Sciatic nerve (tissue), 2 donors: ENCODE data around the gene BRAT1. TPM values are rescaled to one million over a fixed set of nuclear protein-coding genes. Genes with fewer than 3 reads are reported as not detected.

Source experiments
- ATAC-seq: fragments of 200-7000 bp; cut with Tn5 transposase; one replicate; pipeline ENCODE4 v1.9.1; 2020; ENCODE audit warnings: mild to moderate bottlenecking, moderate library complexity
- DNase-seq: peaks from one replicate; pipeline ENCODE4 v3.0.0-alpha.2; 2020; ENCODE audit warnings: low spot score
- intact Hi-C: fragments of 100-400 bp; cut with DNase I; formaldehyde crosslinking; loops from one replicate; pipeline ENCODE4 v1.14.2; 2022
- total RNA-seq: library from RNA; stranded (reverse); fragmentation: NEBNext Ultra II Directional; extraction: Animal tissue kit (Norgen Biotek cat#: 25700); gene quantifications from one replicate; pipeline ENCODE4 v1.2.1, GENCODE V29; 2021
- donor health status: DM: no; HTN: no; CAD: no.
- donor health status: DM: no; HTN: no; CAD: no.

BRAT1 gene
- total RNA-seq, 1 donor from 2014 or later: 22.0 TPM

- ATAC-seq (no peak), DNase-seq (no peak)
- intact Hi-C loops: no loop called here
Measured at GRCh38 chr7:2587134-2587533, 31.8 kb upstream of the BRAT1 start.

GRCh38 chr7:2586326-2587020, 31.1 kb upstream of the BRAT1 start:
- DNase-seq (no peak), ATAC-seq (no peak)
- intact Hi-C loops: no loop called here

- DNase-seq: no peak
- intact Hi-C loops: no loop called here
- no peak for ATAC-seq
Measured at GRCh38 chr7:2585446-2585845, 30.1 kb upstream of the BRAT1 start.

GRCh38 chr7:2583798-2584580, 28.7 kb upstream of the BRAT1 start:
- DNase-seq: no peak
- intact Hi-C loops: no loop called here
- ATAC-seq: no peak

GRCh38 chr7:2582006-2582735, 26.8 kb upstream of the BRAT1 start:
- intact Hi-C loops: no loop called here
- ATAC-seq (no peak), DNase-seq (no peak)

GRCh38 chr7:2580636-2581035, 25.3 kb upstream of the BRAT1 start:
- DNase-seq: no peak
- ATAC-seq: no peak
- intact Hi-C loops: no loop called here

- intact Hi-C loops: no loop called here
- DNase-seq (no peak), ATAC-seq (no peak)
Measured at GRCh38 chr7:2577914-2578680, 22.8 kb upstream of the BRAT1 start.

GRCh38 chr7:2576742-2577491, 21.6 kb upstream of the BRAT1 start:
- no peak for DNase-seq
- intact Hi-C loops: no loop called here
- no peak for ATAC-seq

GRCh38 chr7:2575733-2576340, 20.5 kb upstream of the BRAT1 start:
- no peak for DNase-seq

GRCh38 chr7:2575046-2575732, 19.9 kb upstream of the BRAT1 start:
- intact Hi-C loops: no loop called here
- DNase-seq: no peak

More at GRCh38 chr7:2575733-2576340, 20.5 kb upstream of the BRAT1 start:
- intact Hi-C loops: no loop called here
- no peak for ATAC-seq

GRCh38 chr7:2573761-2574160, 18.4 kb upstream of the BRAT1 start:
- DNase-seq: no peak
- intact Hi-C loops: no loop called here

More at GRCh38 chr7:2575046-2575732, 19.9 kb upstream of the BRAT1 start:
- no peak for ATAC-seq

GRCh38 chr7:2572101-2572842, 16.9 kb upstream of the BRAT1 start:
- ATAC-seq (no peak), DNase-seq (no peak)
- intact Hi-C loops: no loop called here

More at GRCh38 chr7:2573761-2574160, 18.4 kb upstream of the BRAT1 start:
- ATAC-seq: no peak

- DNase-seq (no peak), ATAC-seq (no peak)
- intact Hi-C loops: no loop called here
Measured at GRCh38 chr7:2571409-2571808, 16.1 kb upstream of the BRAT1 start.

GRCh38 chr7:2570021-2570420, 14.7 kb upstream of the BRAT1 start:
- intact Hi-C loops: no loop called here
- DNase-seq (no peak), ATAC-seq (no peak)

GRCh38 chr7:2569421-2569820, 14.1 kb upstream of the BRAT1 start:
- intact Hi-C loops: no loop called here
- ATAC-seq (no peak), DNase-seq (no peak)

GRCh38 chr7:2568521-2569223, 13.3 kb upstream of the BRAT1 start:
- intact Hi-C loops: no loop called here
- no peak for ATAC-seq
- no peak for DNase-seq
